WTC11 (cell line): ENCODE data around the gene TSC22D4.

Source experiments
- ETV6 ChIP-seq: sonication (generic); formaldehyde crosslinking; IDR thresholded peaks from 2 replicates; pipeline ENCODE4 v1.8.1; 2022; ENCODE audit warnings: mild to moderate bottlenecking, missing genetic modification reagents
- SP1 ChIP-seq: sonication (generic); formaldehyde crosslinking; conservative IDR thresholded peaks from 2 replicates; pipeline ENCODE4 v1.8.1; 2022; ENCODE audit warnings: missing genetic modification reagents
- USF1 ChIP-seq: sonication (generic); formaldehyde crosslinking; IDR thresholded peaks from 2 replicates; pipeline ENCODE4 v1.8.0; 2022; ENCODE audit warnings: mild to moderate bottlenecking, missing genetic modification reagents
- ZBTB21 ChIP-seq: sonication (generic); formaldehyde crosslinking; IDR thresholded peaks from 2 replicates; pipeline ENCODE4 v1.8.1; 2023; ENCODE audit warnings: mild to moderate bottlenecking, missing genetic modification reagents, borderline replicate concordance
- TF ChIP-seq, protein P1 (sequence below): fragments of 200-600 bp; IDR thresholded peaks from 2 replicates; pipeline ENCODE4 v1.8.0; 2022; ENCODE audit warnings: antibody characterized with exemption
- TF ChIP-seq, protein P2 (sequence below): sonication (generic); formaldehyde crosslinking; IDR thresholded peaks from 2 replicates; pipeline ENCODE4 v1.8.1; 2022; ENCODE audit warnings: low read depth, missing genetic modification reagents, borderline replicate concordance

- TF ChIP-seq, protein P1, sequence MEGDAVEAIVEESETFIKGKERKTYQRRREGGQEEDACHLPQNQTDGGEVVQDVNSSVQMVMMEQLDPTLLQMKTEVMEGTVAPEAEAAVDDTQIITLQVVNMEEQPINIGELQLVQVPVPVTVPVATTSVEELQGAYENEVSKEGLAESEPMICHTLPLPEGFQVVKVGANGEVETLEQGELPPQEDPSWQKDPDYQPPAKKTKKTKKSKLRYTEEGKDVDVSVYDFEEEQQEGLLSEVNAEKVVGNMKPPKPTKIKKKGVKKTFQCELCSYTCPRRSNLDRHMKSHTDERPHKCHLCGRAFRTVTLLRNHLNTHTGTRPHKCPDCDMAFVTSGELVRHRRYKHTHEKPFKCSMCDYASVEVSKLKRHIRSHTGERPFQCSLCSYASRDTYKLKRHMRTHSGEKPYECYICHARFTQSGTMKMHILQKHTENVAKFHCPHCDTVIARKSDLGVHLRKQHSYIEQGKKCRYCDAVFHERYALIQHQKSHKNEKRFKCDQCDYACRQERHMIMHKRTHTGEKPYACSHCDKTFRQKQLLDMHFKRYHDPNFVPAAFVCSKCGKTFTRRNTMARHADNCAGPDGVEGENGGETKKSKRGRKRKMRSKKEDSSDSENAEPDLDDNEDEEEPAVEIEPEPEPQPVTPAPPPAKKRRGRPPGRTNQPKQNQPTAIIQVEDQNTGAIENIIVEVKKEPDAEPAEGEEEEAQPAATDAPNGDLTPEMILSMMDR: no peak
- no peak for TF ChIP-seq ZBTB21 (CRISPR knock-in tag)
- TF ChIP-seq, protein P2, sequence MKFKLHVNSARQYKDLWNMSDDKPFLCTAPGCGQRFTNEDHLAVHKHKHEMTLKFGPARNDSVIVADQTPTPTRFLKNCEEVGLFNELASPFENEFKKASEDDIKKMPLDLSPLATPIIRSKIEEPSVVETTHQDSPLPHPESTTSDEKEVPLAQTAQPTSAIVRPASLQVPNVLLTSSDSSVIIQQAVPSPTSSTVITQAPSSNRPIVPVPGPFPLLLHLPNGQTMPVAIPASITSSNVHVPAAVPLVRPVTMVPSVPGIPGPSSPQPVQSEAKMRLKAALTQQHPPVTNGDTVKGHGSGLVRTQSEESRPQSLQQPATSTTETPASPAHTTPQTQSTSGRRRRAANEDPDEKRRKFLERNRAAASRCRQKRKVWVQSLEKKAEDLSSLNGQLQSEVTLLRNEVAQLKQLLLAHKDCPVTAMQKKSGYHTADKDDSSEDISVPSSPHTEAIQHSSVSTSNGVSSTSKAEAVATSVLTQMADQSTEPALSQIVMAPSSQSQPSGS: no peak
- no peak for TF ChIP-seq ETV6 (CRISPR knock-in tag)
- TF ChIP-seq SP1 (CRISPR knock-in tag): no peak
- TF ChIP-seq USF1: no peak
Measured at GRCh38 chr7:100426516-100426915, 52.5 kb downstream of the TSC22D4 start.
